Endodermal cell (in vitro differentiated cells): ENCODE measurements around the gene GRIA3. TPM values are rescaled to one million over a fixed set of nuclear protein-coding genes. Genes with fewer than 3 reads are reported as not detected.

Experiments used
- DNase-seq: peaks from one replicate; pipeline ENCODE4 v3.0.0-alpha.2; 2017
- H3K27ac ChIP-seq: 2 replicates; pipeline ENCODE4 v1.5.1; 2013; ENCODE audit warnings: mild to moderate bottlenecking, low read depth, low read length, moderate library complexity
- H3K27me3 ChIP-seq: 2 replicates; pipeline ENCODE4 v1.6.1; 2013; ENCODE audit warnings: mild to moderate bottlenecking, low read length, moderate library complexity; ENCODE audit not compliant: insufficient read depth, control insufficient read depth, poor library complexity, severe bottlenecking
- H3K36me3 ChIP-seq: 2 replicates; pipeline ENCODE4 v1.7.0; 2013; ENCODE audit warnings: mild to moderate bottlenecking, low read length, moderate library complexity; ENCODE audit not compliant: control insufficient read depth, insufficient read depth
- H3K4me1 ChIP-seq: one replicate; pipeline ENCODE4 v1.7.0; 2013; ENCODE audit warnings: low read length; ENCODE audit not compliant: control insufficient read depth, insufficient read depth
- H3K4me3 ChIP-seq: 2 replicates; pipeline ENCODE4 v1.5.1; 2013; ENCODE audit warnings: mild to moderate bottlenecking, low read length, moderate library complexity
- H3K9ac ChIP-seq: 2 replicates; pipeline ENCODE4 v1.6.1; 2013; ENCODE audit warnings: mild to moderate bottlenecking, low read length, moderate library complexity; ENCODE audit not compliant: poor library complexity, severe bottlenecking; ENCODE audit errors: extremely low read depth
- H3K9me3 ChIP-seq: 2 replicates; pipeline ENCODE4 v1.6.1; 2013; ENCODE audit warnings: mild to moderate bottlenecking, low read length, moderate library complexity; ENCODE audit not compliant: control insufficient read depth
- H3K27ac Mint-ChIP-seq: 2 replicates; pipeline ENCODE4 v1.8.0; 2020; ENCODE audit warnings: mixed read lengths
- H3K27me3 Mint-ChIP-seq: 2 replicates; pipeline ENCODE4 v1.8.0; 2021; ENCODE audit warnings: mild to moderate bottlenecking, mixed read lengths; ENCODE audit not compliant: insufficient read depth
- H3K36me3 Mint-ChIP-seq: 2 replicates; pipeline ENCODE4 v1.8.0; 2020; ENCODE audit warnings: low read depth, mixed read lengths
- H3K4me1 Mint-ChIP-seq: 2 replicates; pipeline ENCODE4 v1.8.0; 2020; ENCODE audit warnings: mixed read lengths
- H3K4me3 Mint-ChIP-seq: 2 replicates; pipeline ENCODE4 v1.8.0; 2020; ENCODE audit warnings: mild to moderate bottlenecking, moderate library complexity, mixed read lengths
- H3K9me3 Mint-ChIP-seq: 2 replicates; pipeline ENCODE4 v1.8.0; 2020; ENCODE audit warnings: mild to moderate bottlenecking, mixed read lengths
- WGBS, 2 experiments: methylation state at CpG; one replicate each; pipeline versions ENCODE4 v1.1.5 to v1.1.7; 2013; ENCODE audit warnings: missing lambda C conversion rate in 2 of 2, mixed read lengths in 1 of 2; ENCODE audit not compliant: insufficient coverage in 1 of 2, insufficient read length in 1 of 2; 5-methylcytosine and 5-hydroxymethylcytosine counted together
- total RNA-seq, 2 donors: library from RNA; stranded (reverse); fragmentation: NEBNext Ultra II Directional in 1 of 2; extraction: Animal tissue kit (Norgen Biotek cat#: 25700) in 1 of 2; gene quantifications; 2 replicates in 1 of 2; 3 replicates in 1 of 2; pipeline ENCODE4 v1.2.1, GENCODE V29; 2021
- TF ChIP-seq, protein P1 (sequence below): fragments of 200-600 bp; sonication (generic); conservative IDR thresholded peaks from 2 replicates; pipeline ENCODE4 v1.5.0; 2021; ENCODE audit warnings: antibody characterized with exemption, mild to moderate bottlenecking

Gene GRIA3
- total RNA-seq, 2 donors from 2014 or later = 5.7 to 12.2 TPM

DNA sequence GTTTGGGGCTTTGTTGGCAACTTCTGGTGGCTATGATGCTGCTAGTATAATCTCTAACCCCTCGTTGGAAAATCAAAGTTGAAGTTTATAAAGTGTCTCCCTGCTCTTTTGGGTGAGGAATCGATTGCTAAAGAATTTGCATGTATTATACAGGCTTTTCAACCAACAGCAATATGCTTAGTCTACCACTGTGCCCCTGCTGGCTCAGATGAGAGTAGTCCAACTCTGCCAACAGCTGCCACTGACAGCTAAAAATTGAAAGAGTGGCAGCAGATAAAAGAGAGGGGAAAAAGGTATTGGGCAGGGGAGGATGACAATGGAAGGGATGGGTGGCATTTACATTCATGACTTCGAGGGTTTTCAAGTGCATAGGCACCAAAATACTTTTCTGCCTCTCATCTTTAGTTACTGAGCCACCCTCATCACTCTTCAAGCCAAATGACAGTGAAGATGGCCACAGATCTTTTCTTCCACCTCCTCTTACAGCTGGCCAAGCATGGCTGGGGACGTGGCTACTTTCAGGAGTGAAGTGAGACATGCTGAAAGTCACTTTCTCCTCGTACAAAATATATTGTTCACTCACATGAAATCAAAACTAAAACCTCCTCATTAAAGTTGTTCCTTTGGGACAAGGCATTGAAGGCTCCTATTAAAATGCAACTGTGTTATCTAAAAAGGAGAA lies 2.7 kb upstream of the GRIA3 start:
- H3K9me3 Mint-ChIP-seq = peaks cover 51% of the 10 kb centered on the region
- peaks cover 7% of the 10 kb centered on the region for H3K4me1 Mint-ChIP-seq
- H3K9ac ChIP-seq = no peak overlapping the region
- no peaks in the 10 kb centered on the region for H3K4me1 ChIP-seq
- 88% methylated on average over 3 of the region's 5 CpGs; no CpG with 5 or more reads in 1 of the 2 experiments for WGBS, 2 experiments
- H3K4me3 ChIP-seq = no peak overlapping the region
- no peaks in the 10 kb centered on the region for H3K36me3 ChIP-seq
- peaks cover 35% of the 10 kb centered on the region for H3K27me3 Mint-ChIP-seq
- H3K27me3 ChIP-seq = peaks cover 39% of the 10 kb centered on the region
- H3K27ac Mint-ChIP-seq = no peak overlapping the region
- H3K36me3 Mint-ChIP-seq = no peaks in the 10 kb centered on the region
- DNase-seq = no peak
- H3K27ac ChIP-seq = no peak overlapping the region
- H3K9me3 ChIP-seq = peaks cover 5% of the 10 kb centered on the region
- H3K4me3 Mint-ChIP-seq = no peak overlapping the region
- TF ChIP-seq, protein P1, sequence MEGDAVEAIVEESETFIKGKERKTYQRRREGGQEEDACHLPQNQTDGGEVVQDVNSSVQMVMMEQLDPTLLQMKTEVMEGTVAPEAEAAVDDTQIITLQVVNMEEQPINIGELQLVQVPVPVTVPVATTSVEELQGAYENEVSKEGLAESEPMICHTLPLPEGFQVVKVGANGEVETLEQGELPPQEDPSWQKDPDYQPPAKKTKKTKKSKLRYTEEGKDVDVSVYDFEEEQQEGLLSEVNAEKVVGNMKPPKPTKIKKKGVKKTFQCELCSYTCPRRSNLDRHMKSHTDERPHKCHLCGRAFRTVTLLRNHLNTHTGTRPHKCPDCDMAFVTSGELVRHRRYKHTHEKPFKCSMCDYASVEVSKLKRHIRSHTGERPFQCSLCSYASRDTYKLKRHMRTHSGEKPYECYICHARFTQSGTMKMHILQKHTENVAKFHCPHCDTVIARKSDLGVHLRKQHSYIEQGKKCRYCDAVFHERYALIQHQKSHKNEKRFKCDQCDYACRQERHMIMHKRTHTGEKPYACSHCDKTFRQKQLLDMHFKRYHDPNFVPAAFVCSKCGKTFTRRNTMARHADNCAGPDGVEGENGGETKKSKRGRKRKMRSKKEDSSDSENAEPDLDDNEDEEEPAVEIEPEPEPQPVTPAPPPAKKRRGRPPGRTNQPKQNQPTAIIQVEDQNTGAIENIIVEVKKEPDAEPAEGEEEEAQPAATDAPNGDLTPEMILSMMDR = no peak

DNA sequence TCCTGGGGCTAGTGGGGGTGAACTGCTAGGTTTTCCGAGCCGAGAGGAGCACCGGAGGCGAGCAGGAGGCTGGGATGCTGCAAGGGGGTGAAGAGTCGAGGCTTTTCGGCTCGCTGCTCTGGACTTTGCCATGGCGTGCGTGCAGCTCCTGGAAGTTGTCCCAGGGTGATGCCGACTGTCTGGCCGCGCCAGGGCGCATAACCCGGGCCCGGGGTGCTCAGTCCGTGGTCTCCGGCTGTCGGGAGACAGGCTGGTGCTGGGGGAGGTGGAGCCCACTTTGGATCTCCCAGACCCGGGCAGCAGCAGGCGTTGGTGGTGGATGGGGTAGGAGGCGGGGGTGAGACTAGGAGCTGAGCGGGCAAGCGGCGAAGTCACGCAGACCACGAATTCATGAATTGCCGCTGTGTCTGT lies 793 bp downstream of the GRIA3 start:
- peak; percentile 69 for DNase-seq
- Mint-ChIP-seq H3K27me3 (peaks cover 48% of the 10 kb centered on the region), H3K27ac (no peak overlapping the region), H3K4me1 (peaks cover 9% of the 10 kb centered on the region), H3K4me3 (peak overlapping the region; percentile 66), H3K9me3 (peaks cover 49% of the 10 kb centered on the region), H3K36me3 (no peaks in the 10 kb centered on the region)
- H3K27me3 ChIP-seq = peaks cover 56% of the 10 kb centered on the region
- peak overlapping the region; percentile 77 for H3K4me3 ChIP-seq
- no peaks in the 10 kb centered on the region for H3K4me1 ChIP-seq
- H3K9me3 ChIP-seq = no peaks in the 10 kb centered on the region
- H3K9ac ChIP-seq = no peak overlapping the region
- no peaks in the 10 kb centered on the region for H3K36me3 ChIP-seq
- TF ChIP-seq, protein P1 = no peak
- 0 to 1% methylated on average over 3 to 27 of the region's 27 CpGs for WGBS, 2 experiments
- no peak overlapping the region for H3K27ac ChIP-seq

DNA sequence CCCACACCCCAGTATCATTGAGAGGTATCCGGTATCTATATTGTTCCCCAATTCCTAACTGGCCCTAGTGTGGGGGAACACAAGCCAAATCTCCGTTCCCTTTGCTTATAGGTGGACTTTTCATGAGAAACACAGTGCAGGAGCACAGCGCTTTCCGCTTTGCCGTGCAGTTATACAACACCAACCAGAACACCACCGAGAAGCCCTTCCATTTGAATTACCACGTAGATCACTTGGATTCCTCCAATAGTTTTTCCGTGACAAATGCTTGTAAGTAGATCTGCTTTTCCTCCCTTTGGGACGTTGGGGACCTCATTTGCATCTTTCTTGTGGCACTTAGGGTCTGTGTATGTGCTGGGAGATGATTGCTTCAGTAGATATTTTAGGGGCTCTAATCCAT lies 1.6 kb downstream of the GRIA3 start:
- peaks cover 45% of the 10 kb centered on the region for H3K27me3 Mint-ChIP-seq
- peaks cover 49% of the 10 kb centered on the region for H3K9me3 Mint-ChIP-seq
- no peak overlapping the region for H3K27ac Mint-ChIP-seq

More for the DNA sequence above, 1.6 kb downstream of the GRIA3 start:
- 43% methylated on average over 6 to 8 of the region's 9 CpGs for WGBS, 2 experiments
- Histone ChIP-seq H3K4me3 (peak overlapping the region; percentile 77), H3K9ac (no peak overlapping the region), H3K4me1 (no peaks in the 10 kb centered on the region), H3K27me3 (peaks cover 52% of the 10 kb centered on the region), H3K36me3 (no peaks in the 10 kb centered on the region), H3K27ac (no peak overlapping the region), H3K9me3 (no peaks in the 10 kb centered on the region)
- Mint-ChIP-seq H3K4me3 (peak overlapping the region; percentile 66), H3K4me1 (peaks cover 17% of the 10 kb centered on the region), H3K36me3 (no peaks in the 10 kb centered on the region)
- DNase-seq = no peak
- TF ChIP-seq, protein P1 = no peak
